ENCODE measurements around the gene FXYD1. TPM values are rescaled to one million over a fixed set of nuclear protein-coding genes. Genes with fewer than 3 reads are reported as not detected.

The FXYD1 gene
- not detected in 2 replicates for total RNA-seq

DNA sequence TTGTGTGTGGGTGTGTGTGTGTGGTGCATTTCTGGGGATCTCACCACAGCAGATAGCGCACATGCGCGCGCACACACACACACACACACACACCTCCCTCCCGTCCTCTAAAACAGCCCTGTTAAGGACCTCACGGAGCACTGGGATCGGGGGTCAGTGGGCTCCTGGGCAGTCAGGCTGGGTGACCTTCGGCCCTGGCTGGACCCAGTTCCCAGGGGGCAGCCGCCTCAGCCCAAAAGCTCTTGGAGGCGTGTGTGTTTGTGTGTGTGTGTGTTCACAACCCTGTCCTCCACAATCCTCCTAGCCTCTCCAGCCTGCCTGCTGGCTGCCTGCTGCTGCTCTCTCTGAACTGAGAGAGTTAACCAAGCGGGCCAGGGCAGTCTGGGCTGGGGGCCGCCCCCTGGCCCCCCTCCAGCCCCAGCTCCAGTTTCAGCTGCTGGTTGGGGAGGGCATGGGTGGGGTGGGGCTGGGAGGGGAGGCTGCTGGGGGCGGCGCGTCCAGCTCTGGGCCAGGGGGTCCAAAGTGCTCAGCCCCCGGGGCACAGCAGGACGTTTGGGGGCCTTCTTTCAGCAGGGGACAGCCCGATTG, at the start of gene FXYD1:
Gene FXYD1, plus strand, starts transcription at position 520 of the 588 bp plus-strand sequence. CDS start 1,256 bp downstream, outside the sequence.

DNA sequence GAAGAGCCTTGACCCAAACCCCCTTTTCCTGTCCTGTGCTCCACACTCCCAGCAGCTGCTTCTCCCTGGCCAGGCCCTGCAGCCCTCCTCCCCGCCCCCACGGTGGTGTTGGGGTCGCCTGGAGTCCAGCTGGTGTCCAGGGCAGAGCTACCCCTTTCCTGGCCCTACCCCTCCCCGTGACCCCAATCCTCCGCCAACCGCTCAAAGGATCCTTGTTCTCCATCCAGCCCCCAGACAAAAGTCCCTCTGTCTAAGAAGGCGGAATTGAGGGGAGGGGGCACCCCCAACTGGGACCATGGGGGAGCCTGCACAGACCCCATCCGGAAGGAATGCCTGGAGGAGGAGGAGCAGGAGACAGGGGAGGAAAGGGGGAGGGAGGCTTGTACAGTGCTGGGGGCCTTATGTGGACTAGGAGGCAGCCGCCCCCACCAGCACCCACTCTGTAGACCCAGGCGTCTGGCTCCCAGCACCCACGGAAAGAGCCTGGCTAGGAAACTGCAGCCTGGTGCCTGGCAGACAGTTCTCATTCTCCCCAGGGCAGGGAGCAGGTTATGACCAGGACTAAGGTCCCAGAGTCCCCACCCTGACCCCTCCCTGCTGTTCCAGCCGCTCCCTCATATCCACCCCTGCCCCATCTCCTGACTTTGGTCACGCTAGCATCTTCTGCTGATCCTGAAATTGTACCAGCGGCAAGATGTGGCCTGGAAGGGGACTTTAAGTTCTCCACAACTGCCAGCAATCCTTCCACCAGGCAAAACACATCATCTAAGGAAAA, 23.3 kb upstream of the FXYD1 start, which contains the start of gene FXYD3:
Gene FXYD3, plus strand, starts transcription at position 647 of the 775 bp plus-strand sequence. CDS start 3,554 bp downstream, outside the sequence.

DNA sequence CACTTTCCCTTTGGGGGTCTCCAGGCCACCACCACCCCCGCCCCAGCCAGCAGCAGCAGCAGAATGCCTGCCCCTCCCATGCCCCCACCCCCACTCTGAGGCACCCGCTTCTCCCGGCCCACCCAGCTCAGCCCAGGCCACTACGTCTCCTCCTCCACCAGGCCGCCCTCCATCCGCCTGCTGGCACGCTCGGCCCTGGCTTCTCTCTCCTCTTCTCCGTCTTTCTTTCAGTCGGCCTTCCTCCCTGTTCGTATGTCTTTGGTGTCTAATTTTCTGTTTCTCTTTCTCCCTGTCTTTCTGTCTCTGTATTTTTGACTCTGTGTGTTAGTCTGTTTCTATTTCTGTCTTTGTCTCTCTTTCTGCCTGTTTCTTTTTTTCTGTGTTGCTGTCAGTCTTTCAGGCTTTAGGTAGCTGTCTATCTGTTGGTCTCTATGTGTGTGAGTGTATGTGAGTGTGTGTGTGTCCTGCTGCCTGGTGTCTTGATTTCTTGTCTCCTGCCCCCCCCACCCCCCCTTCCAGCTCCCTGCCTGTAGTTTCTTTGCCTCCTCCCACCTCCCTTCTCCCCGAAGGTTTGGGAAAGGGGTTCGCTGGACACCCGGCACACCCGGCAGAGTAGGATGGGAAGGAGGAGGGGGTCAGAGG, 3.9 kb upstream of the FXYD1 start, which contains the start of gene LGI4:
Gene LGI4, minus strand, starts transcription at position 459 of the 642 bp plus-strand sequence. Its CDS starts 379 bp downstream, at position 80.

DNA sequence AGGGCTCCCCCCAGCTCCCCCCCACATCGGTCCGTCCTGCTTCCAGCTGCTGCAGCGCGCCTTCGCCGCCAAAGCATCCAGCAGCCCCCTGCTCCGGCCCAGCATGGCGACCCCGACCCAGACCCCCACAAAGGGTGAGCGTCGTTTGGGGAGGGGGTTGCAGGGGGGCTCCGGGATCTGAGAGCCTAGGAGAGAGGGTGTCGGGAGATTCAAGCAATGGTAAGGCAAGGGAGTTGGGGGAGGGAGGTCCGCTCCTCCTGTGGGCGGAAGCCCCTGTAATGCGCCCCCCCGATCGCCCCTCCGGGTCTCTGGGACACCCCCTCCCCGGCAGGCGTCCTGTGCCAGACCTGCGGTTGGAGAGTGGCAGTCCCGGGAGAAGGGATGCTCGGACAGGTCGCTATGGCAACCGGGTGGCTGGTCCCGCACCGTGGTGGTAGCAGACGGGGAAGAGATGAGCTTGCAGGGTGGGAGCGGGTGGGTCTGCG, 4.6 kb downstream of the FXYD1 start, which contains the start of gene FXYD7:
Gene FXYD7, plus strand, starts transcription at position 25 of the 485 bp plus-strand sequence. Its CDS starts 79 bp downstream, at position 104.

DNA sequence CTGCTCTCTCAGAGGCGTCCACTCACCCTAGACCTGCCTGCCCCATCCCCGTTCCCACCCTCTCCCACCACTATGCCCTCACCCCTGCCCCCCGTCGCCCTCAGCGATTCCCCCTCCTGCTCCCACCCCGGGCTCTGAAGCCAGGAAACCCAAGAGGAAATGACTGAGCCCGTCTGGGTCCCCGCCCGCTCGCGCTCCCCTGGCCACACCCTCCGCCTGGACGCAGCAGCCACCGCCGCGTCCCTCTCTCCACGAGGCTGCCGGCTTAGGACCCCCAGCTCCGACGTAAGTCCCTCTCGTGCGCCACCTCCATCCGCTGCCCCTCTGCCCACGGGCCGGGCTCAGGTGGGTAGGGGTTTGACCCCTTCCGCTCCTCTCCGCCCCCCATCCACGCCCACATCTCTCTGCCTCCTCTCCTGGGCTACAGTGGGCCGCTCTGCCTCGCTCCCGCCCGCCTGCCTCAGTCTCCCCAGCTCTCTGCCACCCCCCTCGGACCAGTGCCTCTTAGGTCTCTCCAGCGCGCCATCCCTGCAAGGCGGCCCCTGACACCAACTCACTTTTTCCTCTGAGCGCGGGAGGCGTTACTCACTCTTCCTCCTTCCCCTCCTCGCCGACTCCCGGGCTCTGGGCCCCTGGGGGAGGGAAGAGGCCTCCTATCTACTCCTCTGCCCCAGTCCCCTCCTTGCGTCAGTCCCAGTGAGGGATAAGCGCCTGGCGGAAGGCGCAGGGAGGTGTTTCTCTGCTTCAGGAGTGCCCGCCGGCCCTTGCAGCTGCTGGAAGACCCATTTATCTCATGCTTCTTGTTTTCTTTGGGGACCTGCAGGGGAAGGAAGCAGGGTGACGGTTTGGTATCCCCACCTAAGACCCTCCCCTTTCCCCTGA, 16.1 kb downstream of the FXYD1 start, which contains the start of gene FXYD5:
Gene FXYD5, plus strand, starts transcription at position 211 of the 882 bp plus-strand sequence. CDS start 816 bp downstream, outside the sequence.

Other genes starting within 250 kb of the FXYD1 start
- gene ZNF30, start 211.9 kb upstream of the FXYD1 start, total RNA-seq: 2.7 and 4.6 TPM in 2 replicates
- gene ZNF792, start 174.6 kb upstream of the FXYD1 start, total RNA-seq: 0.68 and 4.2 TPM in 2 replicates
- gene GRAMD1A, start 138.5 kb upstream of the FXYD1 start, total RNA-seq: 8.9 and 31.9 TPM in 2 replicates
- under 0.01 and 0.64 TPM in 2 replicates for gene SCN1B, start 108.4 kb upstream of the FXYD1 start, total RNA-seq
- gene HPN, start 97.1 kb upstream of the FXYD1 start, total RNA-seq: not detected in 2 replicates
- gene FXYD3, start 23.0 kb upstream of the FXYD1 start, total RNA-seq: 245 and 275 TPM in 2 replicates
- not detected in 2 replicates for gene LGI4, start 3.8 kb upstream of the FXYD1 start, total RNA-seq
- not detected in 2 replicates for gene FXYD7, start 4.4 kb downstream of the FXYD1 start, total RNA-seq
- 13.0 and 18.0 TPM in 2 replicates for gene FXYD5, start 15.9 kb downstream of the FXYD1 start, total RNA-seq
- not detected in 2 replicates for gene FAM187B, start 89.9 kb downstream of the FXYD1 start, total RNA-seq
- gene LSR, start 110.2 kb downstream of the FXYD1 start, total RNA-seq: 25.6 and 121 TPM in 2 replicates
- gene USF2, start 130.1 kb downstream of the FXYD1 start, total RNA-seq: 64.6 and 90.3 TPM in 2 replicates
- gene HAMP, start 143.7 kb downstream of the FXYD1 start, total RNA-seq: not detected in 2 replicates
- gene MAG, start 153.3 kb downstream of the FXYD1 start, total RNA-seq: not detected in 2 replicates
- 0.34 TPM in 1 of 2 replicates, not detected in the other for gene CD22, start 190.4 kb downstream of the FXYD1 start, total RNA-seq
- gene FFAR1, start 209.1 kb downstream of the FXYD1 start, total RNA-seq: not detected in 2 replicates
- gene FFAR3, start 219.6 kb downstream of the FXYD1 start, total RNA-seq: not detected in 2 replicates
- gene GPR42, start 232.2 kb downstream of the FXYD1 start, total RNA-seq: not detected in 2 replicates

Measured in nasal cavity respiratory epithelium epithelial cell of viscerocranial mucosa (primary cell).